ENCODE data around the gene CDK2.

DNA sequence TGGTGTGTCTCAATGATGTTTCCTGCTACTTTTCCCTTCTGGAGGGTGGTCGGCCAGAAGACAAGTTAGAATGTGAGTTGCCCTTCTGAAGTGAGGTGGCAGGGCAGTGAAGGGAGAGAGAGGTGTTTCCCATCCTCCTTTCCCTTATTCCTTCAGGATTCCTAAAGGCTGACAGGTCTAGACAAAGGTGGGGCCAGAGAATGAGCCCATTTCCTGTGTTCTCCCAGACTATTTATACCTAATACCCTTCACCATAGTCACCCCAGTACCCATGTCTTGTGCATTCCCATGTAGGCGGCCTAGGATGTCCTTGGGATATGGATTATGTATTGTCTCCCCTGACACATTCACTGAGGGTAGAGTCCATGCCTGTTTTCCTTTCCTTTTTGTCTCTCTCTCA, 28.6 kb upstream of the CDK2 start:
- TF ChIP-seq, protein P1, sequence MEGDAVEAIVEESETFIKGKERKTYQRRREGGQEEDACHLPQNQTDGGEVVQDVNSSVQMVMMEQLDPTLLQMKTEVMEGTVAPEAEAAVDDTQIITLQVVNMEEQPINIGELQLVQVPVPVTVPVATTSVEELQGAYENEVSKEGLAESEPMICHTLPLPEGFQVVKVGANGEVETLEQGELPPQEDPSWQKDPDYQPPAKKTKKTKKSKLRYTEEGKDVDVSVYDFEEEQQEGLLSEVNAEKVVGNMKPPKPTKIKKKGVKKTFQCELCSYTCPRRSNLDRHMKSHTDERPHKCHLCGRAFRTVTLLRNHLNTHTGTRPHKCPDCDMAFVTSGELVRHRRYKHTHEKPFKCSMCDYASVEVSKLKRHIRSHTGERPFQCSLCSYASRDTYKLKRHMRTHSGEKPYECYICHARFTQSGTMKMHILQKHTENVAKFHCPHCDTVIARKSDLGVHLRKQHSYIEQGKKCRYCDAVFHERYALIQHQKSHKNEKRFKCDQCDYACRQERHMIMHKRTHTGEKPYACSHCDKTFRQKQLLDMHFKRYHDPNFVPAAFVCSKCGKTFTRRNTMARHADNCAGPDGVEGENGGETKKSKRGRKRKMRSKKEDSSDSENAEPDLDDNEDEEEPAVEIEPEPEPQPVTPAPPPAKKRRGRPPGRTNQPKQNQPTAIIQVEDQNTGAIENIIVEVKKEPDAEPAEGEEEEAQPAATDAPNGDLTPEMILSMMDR (IDR thresholded peaks at IDR 0.05), result no peak
- TF ChIP-seq POLR2A (IDR thresholded peaks at IDR 0.05), result no peak
